ENCODE measurements around the gene P2RY6. TPM values are rescaled to one million over a fixed set of nuclear protein-coding genes. Genes with fewer than 3 reads are reported as not detected.

The P2RY6 gene
- polyA plus RNA-seq, 1 donor (not counting 4 experiments of a cell fraction or from before 2014, with no cell fraction given) = 0.04 TPM

DNA sequence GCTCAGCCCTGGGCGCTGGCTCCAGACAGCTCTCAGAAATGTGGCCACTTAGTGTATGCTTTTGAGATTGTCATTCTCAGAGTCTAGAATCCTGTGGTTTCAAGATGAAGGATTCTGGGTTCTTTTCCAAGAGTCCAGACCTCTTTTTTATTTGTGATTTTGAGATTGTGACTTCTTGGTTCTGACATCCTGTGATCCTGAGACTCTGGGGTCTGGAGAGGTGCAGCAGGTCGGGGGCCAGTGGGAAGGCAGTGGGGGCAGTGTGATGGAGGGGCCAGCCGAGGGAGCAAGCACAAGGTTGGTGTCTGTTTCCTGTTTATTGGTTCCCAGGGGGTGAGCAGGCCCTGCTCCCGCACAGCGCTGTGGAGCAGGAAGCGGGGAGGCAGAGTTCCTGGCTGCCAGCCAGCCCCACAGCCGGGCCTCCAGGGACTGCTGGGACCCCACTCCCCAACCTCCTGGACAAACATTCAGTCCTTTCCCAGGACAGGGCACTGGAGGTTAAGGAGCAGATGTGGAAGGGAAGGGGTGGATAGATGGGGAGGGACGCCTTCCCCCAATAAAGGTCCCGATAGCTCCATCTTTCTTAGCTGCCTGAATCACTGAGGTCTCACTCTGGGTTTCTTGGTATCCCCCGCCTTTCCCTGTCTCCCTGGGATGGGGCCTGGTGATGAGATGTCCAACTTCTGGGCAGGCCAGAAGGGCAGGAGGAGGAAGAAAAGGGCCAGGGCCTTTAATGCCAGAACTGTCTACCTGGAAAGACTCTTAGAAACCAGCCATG, 49.7 kb downstream of the P2RY6 start:
- Histone ChIP-seq H3K9me1 (ENCODE audit: control insufficient read depth, extremely low read depth, insufficient read depth, low read length) (no peaks in the 10 kb centered on the region), H4K20me1 (ENCODE audit: control insufficient read depth, extremely low read depth, insufficient read depth, low read length) (peaks cover 2% of the 10 kb centered on the region), H2AFZ (ENCODE audit: control insufficient read depth, low read length) (no peak overlapping the region), H3K9me3 (ENCODE audit: control insufficient read depth, low read depth, low read length) (no peaks in the 10 kb centered on the region), H3K36me3 (ENCODE audit: control insufficient read depth in 2 of 2, extremely low read depth in 1 of 2, insufficient read depth in 2 of 2, low read length in 2 of 2) (no peaks in the 10 kb centered on the region), H3K27ac (ENCODE audit: control insufficient read depth, insufficient read depth, low read length) (no peak overlapping the region), H3K9ac (ENCODE audit: control insufficient read depth, extremely low read depth, insufficient read depth, low read length) (no peak overlapping the region), H3K27me3 (ENCODE audit: control insufficient read depth, extremely low read depth, insufficient read depth, low read length) (no peaks in the 10 kb centered on the region), H3K4me3 (ENCODE audit: control insufficient read depth in 2 of 3, extremely low read depth in 1 of 3, insufficient read depth in 2 of 3, low read depth in 1 of 3, low read length in 3 of 3) (no peak overlapping the region), H3K4me1 (ENCODE audit: control insufficient read depth, extremely low read depth, insufficient read depth, low read length) (no peaks in the 10 kb centered on the region), H3K79me2 (ENCODE audit: control insufficient read depth, insufficient read depth, low read length) (no peaks in the 10 kb centered on the region), H3K4me2 (ENCODE audit: control insufficient read depth, extremely low read depth, insufficient read depth, low read depth, low read length) (no peak overlapping the region)
- dilution Hi-C loops (cut with MboI; ENCODE audit: extremely low pct_ligation_motif_present, low sequenced_read_pairs) = no loop called here
- TF ChIP-seq, protein P1, sequence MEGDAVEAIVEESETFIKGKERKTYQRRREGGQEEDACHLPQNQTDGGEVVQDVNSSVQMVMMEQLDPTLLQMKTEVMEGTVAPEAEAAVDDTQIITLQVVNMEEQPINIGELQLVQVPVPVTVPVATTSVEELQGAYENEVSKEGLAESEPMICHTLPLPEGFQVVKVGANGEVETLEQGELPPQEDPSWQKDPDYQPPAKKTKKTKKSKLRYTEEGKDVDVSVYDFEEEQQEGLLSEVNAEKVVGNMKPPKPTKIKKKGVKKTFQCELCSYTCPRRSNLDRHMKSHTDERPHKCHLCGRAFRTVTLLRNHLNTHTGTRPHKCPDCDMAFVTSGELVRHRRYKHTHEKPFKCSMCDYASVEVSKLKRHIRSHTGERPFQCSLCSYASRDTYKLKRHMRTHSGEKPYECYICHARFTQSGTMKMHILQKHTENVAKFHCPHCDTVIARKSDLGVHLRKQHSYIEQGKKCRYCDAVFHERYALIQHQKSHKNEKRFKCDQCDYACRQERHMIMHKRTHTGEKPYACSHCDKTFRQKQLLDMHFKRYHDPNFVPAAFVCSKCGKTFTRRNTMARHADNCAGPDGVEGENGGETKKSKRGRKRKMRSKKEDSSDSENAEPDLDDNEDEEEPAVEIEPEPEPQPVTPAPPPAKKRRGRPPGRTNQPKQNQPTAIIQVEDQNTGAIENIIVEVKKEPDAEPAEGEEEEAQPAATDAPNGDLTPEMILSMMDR (optimal IDR thresholded peaks at IDR 0.05 in 1 of 3, IDR thresholded peaks at IDR 0.05 in 1 of 3, conservative IDR thresholded peaks at IDR 0.05 in 1 of 3; ENCODE audit: extremely low read depth in 1 of 3, insufficient read depth in 2 of 3, low read length in 3 of 3) = no peak
- TF ChIP-seq EZH2 (IDR thresholded peaks at IDR 0.05; ENCODE audit: low read length) = no peak
- no peak for DNase-seq (ENCODE audit: low read depth, low spot score)
- FAIRE-seq = no peak

DNA sequence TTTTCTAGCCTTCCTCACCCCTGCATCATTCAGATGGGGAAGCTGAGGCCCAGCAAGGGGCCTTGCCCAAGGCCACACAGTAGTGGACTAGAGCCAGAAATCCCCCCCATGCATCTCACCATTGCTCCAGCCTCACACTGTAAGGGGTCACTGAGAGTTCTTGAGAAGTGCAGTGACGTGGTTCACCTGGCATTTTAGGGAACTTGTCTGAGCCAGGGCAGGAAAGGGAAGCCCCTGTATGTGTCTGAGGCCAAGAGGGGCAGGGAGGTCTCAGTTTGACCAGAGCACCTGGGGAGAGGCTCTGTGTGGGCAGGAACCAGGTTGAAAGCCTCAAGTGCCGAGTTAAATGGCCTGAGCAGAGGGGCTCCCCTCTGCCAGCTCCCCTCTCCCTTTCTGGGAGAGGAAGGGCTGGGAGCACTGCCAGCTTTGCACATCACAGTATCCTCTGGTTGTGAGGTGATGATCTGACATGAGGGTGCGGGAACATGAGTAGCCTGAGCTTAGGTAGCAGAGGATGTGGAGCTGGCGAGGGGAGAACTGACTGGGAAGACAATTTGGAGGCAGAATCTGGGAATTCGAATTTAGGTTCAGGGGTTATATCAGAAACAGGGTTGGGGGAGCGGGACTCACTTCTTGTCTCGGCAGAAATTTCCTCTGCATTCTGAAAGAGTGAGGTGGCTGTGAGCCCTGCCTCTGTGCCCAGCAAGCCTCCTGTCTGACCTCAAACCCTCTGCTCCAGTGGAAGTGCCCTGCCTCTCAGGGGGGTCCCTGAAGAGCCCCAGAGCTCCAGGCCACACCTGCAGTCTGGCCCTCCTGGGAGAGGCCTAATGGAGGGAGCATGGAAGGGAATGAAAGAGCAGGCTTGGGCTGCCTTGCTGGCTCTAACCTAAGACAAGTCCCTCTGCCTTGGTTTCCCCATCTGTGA, 50.5 kb downstream of the P2RY6 start:
- DNase-seq (ENCODE audit: low read depth, low spot score) (no peak), FAIRE-seq (no peak)
- dilution Hi-C loops (cut with MboI; ENCODE audit: extremely low pct_ligation_motif_present, low sequenced_read_pairs) = no loop called here
- Histone ChIP-seq H3K9me1 (ENCODE audit: control insufficient read depth, extremely low read depth, insufficient read depth, low read length) (no peaks in the 10 kb centered on the region), H3K4me3 (ENCODE audit: control insufficient read depth in 2 of 3, extremely low read depth in 1 of 3, insufficient read depth in 2 of 3, low read depth in 1 of 3, low read length in 3 of 3) (no peak overlapping the region), H3K27me3 (ENCODE audit: control insufficient read depth, extremely low read depth, insufficient read depth, low read length) (no peaks in the 10 kb centered on the region), H4K20me1 (ENCODE audit: control insufficient read depth, extremely low read depth, insufficient read depth, low read length) (peaks cover 2% of the 10 kb centered on the region), H3K79me2 (ENCODE audit: control insufficient read depth, insufficient read depth, low read length) (no peaks in the 10 kb centered on the region), H3K4me1 (ENCODE audit: control insufficient read depth, extremely low read depth, insufficient read depth, low read length) (peaks cover 6% of the 10 kb centered on the region), H3K27ac (ENCODE audit: control insufficient read depth, insufficient read depth, low read length) (no peak overlapping the region), H2AFZ (ENCODE audit: control insufficient read depth, low read length) (no peak overlapping the region), H3K9me3 (ENCODE audit: control insufficient read depth, low read depth, low read length) (no peaks in the 10 kb centered on the region), H3K36me3 (ENCODE audit: control insufficient read depth in 2 of 2, extremely low read depth in 1 of 2, insufficient read depth in 2 of 2, low read length in 2 of 2) (no peaks in the 10 kb centered on the region), H3K4me2 (ENCODE audit: control insufficient read depth, extremely low read depth, insufficient read depth, low read depth, low read length) (no peak overlapping the region), H3K9ac (ENCODE audit: control insufficient read depth, extremely low read depth, insufficient read depth, low read length) (no peak overlapping the region)
- TF ChIP-seq, protein P1 (optimal IDR thresholded peaks at IDR 0.05 in 1 of 3, IDR thresholded peaks at IDR 0.05 in 1 of 3, conservative IDR thresholded peaks at IDR 0.05 in 1 of 3; ENCODE audit: extremely low read depth in 1 of 3, insufficient read depth in 2 of 3, low read length in 3 of 3) = no peak
- no peak for TF ChIP-seq EZH2 (IDR thresholded peaks at IDR 0.05; ENCODE audit: low read length)

Measured in keratinocyte (primary cell).